Muscle of arm (tissue), 12 donors: Measurements from ENCODE around the gene OR8D1. TPM values are rescaled to one million over a fixed set of nuclear protein-coding genes. Genes with fewer than 3 reads are reported as not detected.
"Not testable (repeated sequence)": the region's sequence is repeated elsewhere in the genome, so short reads cannot be mapped to it uniquely, and the experiment has no call there.

Experiments used
- DNase-seq: peaks from one replicate; pipeline ENCODE4 v3.0.0-alpha.2; 2013
- polyA plus RNA-seq, 12 donors: library from polyadenylated mRNA; unstranded; fragments of 120-200 nt; gene quantifications; one replicate each; pipeline ENCODE4 v1.2.1, GENCODE V29; 2013; ENCODE audit not compliant: insufficient read length in 12 of 12

Gene OR8D1
- polyA plus RNA-seq, 12 donors: 0.01 to 0.08 (median 0.07) TPM; not detected in 5

- no peak for DNase-seq
Observed at GRCh38 chr11:124285610-124286344, 28.0 kb downstream of the OR8D1 start.

- DNase-seq: no peak
Observed at GRCh38 chr11:124278261-124278660, 35.5 kb downstream of the OR8D1 start.

GRCh38 chr11:124277804-124278203 is 35.9 kb downstream of the OR8D1 start:
- no peak for DNase-seq

- DNase-seq: no peak
Observed at GRCh38 chr11:124277207-124277606, 36.5 kb downstream of the OR8D1 start.

GRCh38 chr11:124276081-124276480 is 37.7 kb downstream of the OR8D1 start:
- no peak for DNase-seq

GRCh38 chr11:124274000-124274399 is 39.7 kb downstream of the OR8D1 start:
- DNase-seq: no peak

GRCh38 chr11:124270886-124271285 is 42.9 kb downstream of the OR8D1 start:
- DNase-seq: not testable (repeated sequence)

- not testable (repeated sequence) for DNase-seq
Observed at GRCh38 chr11:124265041-124265440, 48.7 kb downstream of the OR8D1 start.

- no peak for DNase-seq
Observed at GRCh38 chr11:124256076-124256475, 57.7 kb downstream of the OR8D1 start, which contains the start of gene OR8G5. Gene OR8G5 (plus strand): TSS chr11:124256376. CDS start chr11:124264932, 8,556 bp downstream.

Other genes with a start within 250 kb of the OR8D1 start
- 100 to 1,000 TPM in 8 of 12 donors, 10 to 100 TPM in 3, not detected in 1; 52.6 to 171 (median 113) TPM for gene VWA5A, start 198.5 kb downstream of the OR8D1 start, polyA plus RNA-seq
- gene OR10D3, start 130.6 kb downstream of the OR8D1 start, polyA plus RNA-seq: under 1 TPM in 1 of 12 donors, not detected in 11; 0.03 TPM
- gene OR8G1, start 72.9 kb downstream of the OR8D1 start, polyA plus RNA-seq: under 1 TPM in 1 of 12 donors, not detected in 11; 0.04 TPM
- under 1 TPM in 4 of 12 donors, not detected in 8; 0.14 to 0.20 (median 0.16) TPM for gene OR8G5, start 57.6 kb downstream of the OR8D1 start, polyA plus RNA-seq
- not detected for gene OR8D2, start 6.2 kb upstream of the OR8D1 start, polyA plus RNA-seq
- gene OR8B2, start 70.5 kb upstream of the OR8D1 start, polyA plus RNA-seq: not detected
- not detected for gene OR8B3, start 85.1 kb upstream of the OR8D1 start, polyA plus RNA-seq
- gene OR8B4, start 110.9 kb upstream of the OR8D1 start, polyA plus RNA-seq: not detected
- not detected for gene OR8B8, start 131.7 kb upstream of the OR8D1 start, polyA plus RNA-seq
- gene OR8B12, start 229.7 kb upstream of the OR8D1 start, polyA plus RNA-seq: not detected